Tibial artery (tissue), 4 donors: Measurements from ENCODE around the gene BUD23.

Source experiments
- DNase-seq, 2 donors: peaks; one replicate each; pipeline ENCODE4 v3.0.0-alpha.2; 2019
- H3K27ac ChIP-seq, 2 donors: fragments of 200-600 bp; sonication (generic) in 1 of 2; 1 replicate in 1 of 2; 2 replicates in 1 of 2; pipeline ENCODE4 v1.5.1; 2018 to 2019; ENCODE audit warnings: mild to moderate bottlenecking in 1 of 2
- H3K27me3 ChIP-seq, 2 donors: fragments of 200-600 bp; sonication (generic) in 1 of 2; one replicate each; pipeline versions ENCODE4 v1.5.1 to v1.6.0; 2016 to 2019
- H3K36me3 ChIP-seq, 3 donors: fragments of 200-600 bp; sonication (generic) in 2 of 3; one replicate each; pipeline ENCODE4 v1.5.1; 2016 to 2019; ENCODE audit warnings: mild to moderate bottlenecking in 2 of 3
- H3K4me1 ChIP-seq, 4 donors: fragments of 200-600 bp; sonication (generic) in 2 of 4; 1 replicate in 3 of 4; 2 replicates in 1 of 4; pipeline ENCODE4 v1.5.1; 2016 to 2019
- H3K4me3 ChIP-seq, 2 donors: fragments of 200-600 bp; sonication (generic) in 1 of 2; 1 replicate in 1 of 2; 2 replicates in 1 of 2; pipeline ENCODE4 v1.5.1; 2018 to 2019; ENCODE audit warnings: mild to moderate bottlenecking in 2 of 2
- H3K9me3 ChIP-seq, 3 donors: fragments of 200-600 bp; sonication (generic) in 1 of 3; one replicate each; pipeline ENCODE4 v1.5.1; 2016 to 2019
- intact Hi-C: fragments of 100-400 bp; cut with DNase I; formaldehyde crosslinking; loops from one replicate; pipeline ENCODE4 v1.15.0; 2023; ENCODE audit warnings: low total_unique reads
- TF ChIP-seq, protein P1 (sequence below), 2 experiments: fragments of 200-600 bp in 1 of 2; fragments of 450-650 bp in 1 of 2; IDR thresholded peaks; one replicate each; pipeline ENCODE4 v1.5.1; 2017 to 2019; ENCODE audit warnings: antibody characterized with exemption in 2 of 2, mild to moderate bottlenecking in 1 of 2, moderate library complexity in 1 of 2

BUD23 gene, protein sequence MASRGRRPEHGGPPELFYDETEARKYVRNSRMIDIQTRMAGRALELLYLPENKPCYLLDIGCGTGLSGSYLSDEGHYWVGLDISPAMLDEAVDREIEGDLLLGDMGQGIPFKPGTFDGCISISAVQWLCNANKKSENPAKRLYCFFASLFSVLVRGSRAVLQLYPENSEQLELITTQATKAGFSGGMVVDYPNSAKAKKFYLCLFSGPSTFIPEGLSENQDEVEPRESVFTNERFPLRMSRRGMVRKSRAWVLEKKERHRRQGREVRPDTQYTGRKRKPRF

DNA sequence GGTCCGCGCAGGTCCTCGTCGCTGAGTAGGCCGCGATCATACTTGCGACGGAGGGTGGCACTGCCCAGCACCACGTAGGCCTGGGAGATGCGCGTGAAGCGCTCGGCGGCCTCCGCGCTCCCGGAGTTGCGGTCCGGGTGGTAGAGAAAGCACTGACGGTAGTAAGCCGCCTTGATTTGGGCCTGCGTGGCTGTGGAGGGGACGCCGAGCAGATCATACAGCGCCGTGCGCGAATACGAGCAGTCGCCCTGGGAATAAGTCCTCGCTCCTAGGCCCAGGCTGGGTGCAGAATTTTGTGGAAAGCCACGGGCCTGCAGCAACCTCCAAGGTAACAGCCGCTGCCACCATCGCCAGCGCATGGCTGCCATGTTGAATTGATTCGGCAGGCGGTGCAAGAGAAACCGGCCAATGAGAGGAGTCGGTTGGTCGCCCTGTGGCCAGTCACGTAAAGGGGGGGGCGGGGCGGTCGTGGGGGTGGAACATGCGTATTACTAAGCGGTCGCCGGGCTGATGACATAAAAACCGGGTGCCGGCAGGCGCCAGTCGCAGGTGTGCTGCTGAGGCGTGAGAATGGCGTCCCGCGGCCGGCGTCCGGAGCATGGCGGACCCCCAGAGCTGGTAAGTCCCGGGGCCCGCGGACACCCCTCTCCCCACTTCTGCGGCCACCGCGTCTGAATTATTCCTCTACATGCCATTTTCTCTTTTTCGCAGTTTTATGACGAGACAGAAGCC is at the start of gene BUD23, which contains the start of gene DNAJC30:
Gene BUD23, plus strand, starts transcription at position 542 of the 732 bp plus-strand sequence. Its CDS starts 29 bp downstream, at position 571.
Gene DNAJC30, minus strand, starts transcription at position 398 of the 732 bp plus-strand sequence. Its CDS starts 30 bp downstream, at position 368.
- TF ChIP-seq, protein P1, sequence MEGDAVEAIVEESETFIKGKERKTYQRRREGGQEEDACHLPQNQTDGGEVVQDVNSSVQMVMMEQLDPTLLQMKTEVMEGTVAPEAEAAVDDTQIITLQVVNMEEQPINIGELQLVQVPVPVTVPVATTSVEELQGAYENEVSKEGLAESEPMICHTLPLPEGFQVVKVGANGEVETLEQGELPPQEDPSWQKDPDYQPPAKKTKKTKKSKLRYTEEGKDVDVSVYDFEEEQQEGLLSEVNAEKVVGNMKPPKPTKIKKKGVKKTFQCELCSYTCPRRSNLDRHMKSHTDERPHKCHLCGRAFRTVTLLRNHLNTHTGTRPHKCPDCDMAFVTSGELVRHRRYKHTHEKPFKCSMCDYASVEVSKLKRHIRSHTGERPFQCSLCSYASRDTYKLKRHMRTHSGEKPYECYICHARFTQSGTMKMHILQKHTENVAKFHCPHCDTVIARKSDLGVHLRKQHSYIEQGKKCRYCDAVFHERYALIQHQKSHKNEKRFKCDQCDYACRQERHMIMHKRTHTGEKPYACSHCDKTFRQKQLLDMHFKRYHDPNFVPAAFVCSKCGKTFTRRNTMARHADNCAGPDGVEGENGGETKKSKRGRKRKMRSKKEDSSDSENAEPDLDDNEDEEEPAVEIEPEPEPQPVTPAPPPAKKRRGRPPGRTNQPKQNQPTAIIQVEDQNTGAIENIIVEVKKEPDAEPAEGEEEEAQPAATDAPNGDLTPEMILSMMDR (IDR thresholded peaks at IDR 0.05): peak in 1 of 2 experiments; percentile 36

DNA sequence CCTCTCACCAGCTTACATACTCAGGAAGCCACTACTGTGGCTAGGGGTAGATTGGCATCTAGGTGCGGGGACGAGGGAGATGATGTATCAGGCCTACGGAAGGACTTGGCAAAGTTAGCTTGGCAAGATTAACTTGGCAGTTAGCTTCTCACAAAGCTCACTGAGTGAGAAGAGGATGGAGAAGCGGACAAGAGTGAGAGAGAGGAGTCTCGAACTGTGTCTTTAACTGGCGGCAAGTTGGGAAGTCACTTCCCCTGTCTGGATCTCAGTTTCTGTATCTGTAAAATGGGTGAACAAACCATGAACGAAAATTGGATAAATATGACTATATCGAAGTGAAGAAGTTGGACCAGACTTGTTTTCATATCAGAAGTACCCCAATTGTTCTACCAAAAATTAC is 49.6 kb upstream of the BUD23 start:
- H3K4me1 ChIP-seq: peaks cover 0 to 8% (median 0%) of the 10 kb centered on the region in 4 donors
- H3K36me3 ChIP-seq: no peaks in the 10 kb centered on the region
- TF ChIP-seq, protein P1 (IDR thresholded peaks at IDR 0.05): no peak
- H3K27me3 ChIP-seq: peaks cover 0 to 36% of the 10 kb centered on the region in 2 donors
- H3K4me3 ChIP-seq: no peak overlapping the region
- DNase-seq: no peak
- no peak overlapping the region for H3K27ac ChIP-seq
- intact Hi-C loops: no loop called here
- H3K9me3 ChIP-seq: no peaks in the 10 kb centered on the region

More for the DNA sequence above, at the start of gene BUD23, which contains the start of gene DNAJC30:
- peaks cover 0 to 37% (median 28%) of the 10 kb centered on the region in 4 donors for H3K4me1 ChIP-seq
- intact Hi-C loops: loop anchor here (5.0 kb wide), 1 partner anchor 39 kb away; no protein-coding TSS in a partner anchor
- peak; percentile 98 to 99 for DNase-seq
- peak within 1 kb of the TSS; percentile 81 to 93 for H3K27ac ChIP-seq
- no peaks in the 10 kb centered on the region for H3K27me3 ChIP-seq
- no peaks in the 10 kb centered on the region for H3K9me3 ChIP-seq
- peaks cover 12 to 37% (median 20%) of the 10 kb centered on the region in 3 donors for H3K36me3 ChIP-seq
- H3K4me3 ChIP-seq: peak within 1 kb of the TSS; percentile 87 to 98

DNA sequence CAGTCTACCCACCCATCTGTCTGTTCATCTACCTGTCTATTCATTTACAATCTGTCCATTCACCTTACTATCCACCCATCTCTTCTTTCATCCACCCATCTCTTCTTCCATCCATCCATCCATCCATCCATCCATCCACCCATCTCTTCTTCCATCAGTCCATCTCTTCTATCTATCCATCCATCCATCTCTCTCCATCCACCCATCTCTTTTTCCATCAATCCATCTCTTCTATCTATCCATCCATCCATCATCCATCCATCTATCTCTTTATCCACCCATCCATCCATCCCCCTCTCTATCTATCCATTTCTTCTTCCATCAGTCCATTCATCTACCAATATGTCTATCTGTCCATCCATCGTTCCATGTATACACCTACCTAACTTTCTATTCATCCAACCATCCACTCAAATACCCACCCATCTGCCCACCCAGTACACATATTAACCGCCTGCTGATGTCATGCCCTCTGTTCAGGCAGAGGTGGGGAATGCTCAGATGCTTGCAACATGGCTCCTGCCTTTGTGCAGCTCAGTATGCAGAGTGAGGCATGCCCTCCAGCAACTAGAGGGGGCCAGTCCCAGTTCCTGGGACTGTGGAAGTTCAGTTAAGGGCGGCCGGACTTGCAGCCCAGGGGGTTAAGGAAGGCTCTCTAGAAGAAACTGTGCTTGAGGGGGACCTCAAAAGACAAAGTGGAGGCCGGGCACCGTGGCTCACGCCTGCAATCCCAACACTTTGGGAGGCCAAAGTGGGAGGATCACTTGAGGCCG is 47.8 kb upstream of the BUD23 start:
- TF ChIP-seq, protein P1 (IDR thresholded peaks at IDR 0.05): no peak
- no peak for DNase-seq
- intact Hi-C loops: loop anchor here (2.0 kb wide), 1 partner anchor 49 kb away; no protein-coding TSS in a partner anchor

DNA sequence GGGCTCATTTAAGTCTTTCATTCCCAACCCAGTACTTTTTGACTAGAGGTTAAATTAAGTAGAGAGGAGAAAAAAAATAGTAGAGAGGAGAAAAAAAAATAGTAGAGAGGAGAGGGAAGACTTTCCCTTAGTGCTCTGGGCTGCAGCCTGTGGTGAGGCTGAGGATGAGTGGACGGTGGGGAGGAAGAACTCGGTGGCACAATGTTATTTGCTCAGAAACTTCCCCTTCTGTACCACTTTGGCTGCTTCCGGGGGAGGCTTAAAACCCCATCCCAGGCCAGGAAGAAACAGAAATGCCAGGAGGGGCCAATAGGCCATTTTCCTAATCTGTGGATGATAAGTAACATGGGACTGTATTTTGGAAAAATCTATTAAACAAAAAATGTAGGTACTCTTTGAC is 44.5 kb upstream of the BUD23 start:
- Histone ChIP-seq H3K9me3 (peaks cover 0 to 13% (median 0%) of the 10 kb centered on the region in 3 donors), H3K27ac (no peak overlapping the region), H3K4me3 (no peak overlapping the region), H3K36me3 (no peaks in the 10 kb centered on the region), H3K27me3 (peaks cover 0 to 20% of the 10 kb centered on the region in 2 donors), H3K4me1 (peaks cover 0 to 8% (median 0%) of the 10 kb centered on the region in 4 donors)
- no peak for DNase-seq
- TF ChIP-seq, protein P1 (IDR thresholded peaks at IDR 0.05): no peak
- intact Hi-C loops: no loop called here

More for the DNA sequence above, 47.8 kb upstream of the BUD23 start:
- no peak overlapping the region for H3K27ac ChIP-seq
- no peaks in the 10 kb centered on the region for H3K36me3 ChIP-seq
- H3K4me3 ChIP-seq: no peak overlapping the region
- H3K27me3 ChIP-seq: peaks cover 0 to 28% of the 10 kb centered on the region in 2 donors
- H3K4me1 ChIP-seq: peaks cover 0 to 8% (median 0%) of the 10 kb centered on the region in 4 donors
- H3K9me3 ChIP-seq: no peaks in the 10 kb centered on the region

DNA sequence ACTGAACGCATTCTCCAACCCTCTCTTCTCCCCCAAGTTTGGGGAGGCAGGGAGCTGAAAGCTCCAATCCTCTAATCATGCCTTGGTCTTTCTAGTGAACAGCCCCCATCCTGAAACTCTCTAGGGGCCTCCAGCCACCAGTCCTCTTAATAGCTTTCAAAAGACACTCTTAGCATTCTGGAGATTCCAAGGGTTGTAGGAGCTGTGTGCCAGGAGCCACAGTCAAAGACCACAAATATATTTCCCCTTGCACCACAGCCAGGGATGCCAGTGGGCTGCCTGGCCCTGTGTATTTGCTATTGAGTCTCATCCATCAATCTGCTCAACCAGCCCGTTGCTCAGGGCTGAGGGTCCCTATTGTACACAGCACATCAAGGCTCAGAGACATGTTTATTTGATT is 40.6 kb upstream of the BUD23 start:
- TF ChIP-seq, protein P1 (IDR thresholded peaks at IDR 0.05): no peak
- H3K36me3 ChIP-seq: no peaks in the 10 kb centered on the region
- no peak for DNase-seq
- peaks cover 0 to 6% (median 3%) of the 10 kb centered on the region in 4 donors for H3K4me1 ChIP-seq
- H3K4me3 ChIP-seq: no peak overlapping the region
- H3K27me3 ChIP-seq: peaks cover 0 to 48% of the 10 kb centered on the region in 2 donors
- H3K9me3 ChIP-seq: peaks cover 0 to 13% (median 0%) of the 10 kb centered on the region in 3 donors
- H3K27ac ChIP-seq: no peak overlapping the region
- intact Hi-C loops: no loop called here
